Stimulated activated CD4-positive, alpha-beta T cell treated with anti-CD3 and anti-CD28 coated beads, Interleukin-1b, Interleukin-23, amount 100 ng/mL, for 48 hours (primary cell): ENCODE results near the gene APBA1.

Source experiments
- DNase-seq: peaks from one replicate; pipeline ENCODE4 v3.0.0-alpha.2; 2020

Gene APBA1

DNA sequence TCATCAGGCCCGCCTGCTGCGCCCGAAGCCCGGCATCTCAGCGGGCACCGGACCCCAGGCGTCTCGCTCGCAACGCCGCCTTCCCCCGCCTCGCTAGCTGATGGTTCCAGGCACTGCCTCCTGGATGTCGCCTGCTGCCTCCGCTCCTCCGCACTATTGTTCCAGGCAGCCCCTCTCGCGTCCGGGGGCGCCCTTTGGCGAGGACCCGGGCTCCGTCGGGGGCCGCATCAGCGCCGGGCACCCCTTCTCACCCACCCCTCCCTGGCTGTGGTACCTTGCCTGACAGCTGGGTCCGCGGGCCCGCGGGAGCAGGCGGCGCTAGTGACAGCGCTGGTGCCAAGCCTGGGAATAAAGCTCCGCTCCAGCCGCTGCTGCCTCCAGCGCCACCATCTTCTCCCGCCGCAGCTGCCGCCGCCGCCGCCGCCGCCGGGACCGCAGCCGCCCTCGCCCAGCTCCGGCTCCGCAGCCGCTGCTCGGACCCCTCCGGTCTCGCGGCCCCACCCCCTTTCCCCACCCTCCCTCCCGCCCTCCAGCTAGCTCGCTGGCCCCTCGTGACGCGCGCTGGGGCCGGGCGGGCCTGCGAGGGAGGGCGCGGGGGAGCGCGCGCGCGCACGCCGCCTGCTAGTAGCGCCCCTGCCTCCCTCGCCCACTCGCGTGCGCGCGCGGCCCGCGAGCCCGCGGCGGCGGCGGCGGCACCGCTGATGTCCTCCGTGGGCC, at the start of gene APBA1:
Gene APBA1 (minus strand): TSS at position 493 of the 717 bp plus-strand sequence.
- DNase-seq, result peak; percentile 8

DNA sequence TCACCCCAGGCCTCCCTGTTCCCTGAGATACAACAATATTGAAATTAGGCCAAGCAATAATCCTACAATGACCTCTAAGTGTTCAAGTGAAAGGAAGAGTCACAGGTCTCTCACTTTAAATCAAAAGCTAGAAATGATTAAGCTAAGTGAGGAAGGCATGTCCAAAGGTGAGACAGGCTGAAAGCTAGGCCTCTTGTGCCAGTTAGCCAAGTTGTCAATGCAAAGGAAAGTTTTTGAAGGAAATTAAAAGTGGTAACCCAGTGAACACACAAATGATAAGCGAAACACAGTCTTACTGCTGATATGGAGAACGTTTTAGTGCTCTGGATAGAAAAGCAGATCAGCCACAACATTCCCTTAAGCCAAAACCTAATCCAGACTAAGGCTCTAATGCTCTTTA, 47.8 kb upstream of the APBA1 start:
- no peak for DNase-seq

GRCh38 chr9:69719367-69719766, 47.2 kb upstream of the APBA1 start:
- no peak for DNase-seq

- DNase-seq, result no peak
Measured at GRCh38 chr9:69718218-69718617, 46.0 kb upstream of the APBA1 start.

- no peak for DNase-seq
Measured at GRCh38 chr9:69715825-69716224, 43.7 kb upstream of the APBA1 start.

GRCh38 chr9:69715096-69715495, 42.9 kb upstream of the APBA1 start:
- no peak for DNase-seq

- no peak for DNase-seq
Measured at GRCh38 chr9:69697475-69697874, 25.3 kb upstream of the APBA1 start.

GRCh38 chr9:69696802-69697201, 24.6 kb upstream of the APBA1 start:
- DNase-seq, result no peak

DNA sequence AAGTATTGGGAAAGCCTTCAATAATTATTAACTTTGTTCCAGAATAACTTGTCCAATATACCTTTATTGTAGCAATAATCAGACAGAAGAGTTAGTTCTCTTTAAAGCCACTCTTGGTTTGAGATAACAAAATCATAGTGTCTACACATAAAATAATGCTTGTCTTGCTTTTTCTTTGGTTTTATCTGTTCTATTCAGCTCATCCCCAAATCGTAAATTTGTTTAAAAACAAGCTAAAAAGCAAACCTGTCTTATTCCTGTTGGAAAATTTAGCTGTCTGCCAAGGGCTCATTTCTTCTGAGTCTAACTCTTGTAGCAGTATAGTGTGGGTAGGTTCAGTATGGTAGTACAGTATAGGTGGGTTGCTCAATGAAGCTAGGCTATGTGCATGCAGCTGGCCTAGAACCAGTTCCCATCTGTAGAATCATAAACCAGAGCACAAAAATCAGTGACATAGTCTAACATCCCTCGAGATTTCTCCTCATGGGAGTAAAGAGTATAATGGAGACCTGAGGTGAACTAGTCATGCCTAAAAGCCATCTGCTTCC, 17.9 kb upstream of the APBA1 start:
- DNase-seq, result no peak

- DNase-seq, result no peak
Measured at GRCh38 chr9:69683927-69684326, 11.8 kb upstream of the APBA1 start.

DNA sequence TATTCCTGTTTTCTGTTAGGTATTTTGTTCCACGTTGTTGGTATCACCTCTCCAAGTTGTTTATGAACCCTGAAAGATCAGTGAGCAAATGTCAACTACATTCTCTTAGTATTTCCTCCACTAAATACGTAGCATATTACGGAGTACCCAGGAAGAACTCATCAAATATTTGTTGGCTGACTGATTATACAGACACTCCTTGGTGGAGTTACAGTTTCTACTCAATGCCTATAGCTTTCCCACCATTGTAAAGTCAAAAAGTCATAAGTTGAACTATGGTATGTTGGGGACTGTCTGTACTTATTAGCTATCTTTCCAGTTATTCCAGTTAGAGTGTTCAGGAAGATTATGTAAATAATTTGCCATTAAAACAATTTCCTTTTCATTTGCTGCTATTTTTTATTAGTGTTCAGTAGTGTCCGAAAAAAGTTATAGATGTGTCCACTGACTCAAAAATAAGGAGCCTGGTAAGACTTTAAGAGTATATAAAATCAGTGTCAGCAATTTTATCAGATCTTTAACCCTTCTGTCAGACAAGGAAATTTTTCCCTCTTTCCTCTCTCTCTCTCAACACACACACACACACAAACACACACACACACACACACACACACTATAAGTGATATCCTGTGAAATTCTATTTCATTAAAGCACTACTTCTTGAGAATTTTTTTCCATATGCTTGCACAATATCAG, 6.8 kb upstream of the APBA1 start:
- DNase-seq, result no peak

DNA sequence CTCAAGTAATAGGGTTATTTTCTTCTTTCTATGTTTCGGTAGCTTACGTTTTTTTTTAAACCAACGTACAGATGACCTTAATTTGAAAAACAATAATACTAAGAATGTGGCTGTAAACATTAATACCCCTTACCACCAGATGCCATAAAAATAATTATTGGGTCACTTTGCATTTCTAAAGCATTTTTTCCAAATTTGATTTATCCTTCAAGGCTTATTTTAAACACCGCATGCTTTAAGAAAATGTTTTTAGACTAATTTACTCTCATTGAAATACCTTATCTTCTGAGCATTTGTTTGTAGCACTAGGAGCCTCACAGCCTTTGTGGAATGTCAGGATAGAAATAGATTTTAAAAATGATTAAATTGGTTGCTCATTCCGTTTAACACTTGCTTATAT, 5.8 kb upstream of the APBA1 start:
- DNase-seq, result no peak

- no peak for DNase-seq
Measured at GRCh38 chr9:69675563-69675962, 3.4 kb upstream of the APBA1 start.

DNA sequence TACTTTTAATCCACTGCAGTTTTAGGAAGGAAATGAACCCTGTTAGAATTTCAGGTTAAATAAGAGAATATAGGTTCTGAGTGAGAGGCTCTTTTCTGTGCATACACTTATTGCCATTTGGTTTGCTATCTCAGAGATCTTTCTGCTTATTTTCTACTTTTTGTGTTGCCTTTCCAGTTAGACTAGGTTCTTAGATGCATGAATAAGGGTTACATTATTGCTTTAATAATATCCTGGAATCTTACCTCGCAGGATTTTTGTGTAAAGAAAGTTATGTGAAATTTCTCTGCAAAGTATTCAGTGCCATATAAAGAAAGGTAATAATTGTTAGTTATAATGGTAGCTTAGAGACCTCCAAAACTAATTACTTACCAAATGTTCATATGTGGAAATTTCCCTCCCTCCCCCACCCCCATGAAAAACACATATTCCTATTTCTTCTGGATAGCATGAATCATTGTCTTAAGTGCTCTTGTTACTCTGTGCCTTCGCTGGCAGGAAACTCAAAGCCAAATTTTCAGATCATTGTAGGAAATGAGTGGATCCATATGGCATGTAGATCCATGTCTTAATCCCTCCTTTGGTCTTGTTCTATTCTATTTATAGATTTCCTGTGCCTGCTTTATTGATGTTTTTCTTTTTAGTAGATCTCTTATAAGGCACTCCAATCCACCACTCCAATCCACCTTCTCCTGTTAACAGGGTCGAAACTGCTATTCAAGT, 2.7 kb upstream of the APBA1 start:
- DNase-seq, result no peak

DNA sequence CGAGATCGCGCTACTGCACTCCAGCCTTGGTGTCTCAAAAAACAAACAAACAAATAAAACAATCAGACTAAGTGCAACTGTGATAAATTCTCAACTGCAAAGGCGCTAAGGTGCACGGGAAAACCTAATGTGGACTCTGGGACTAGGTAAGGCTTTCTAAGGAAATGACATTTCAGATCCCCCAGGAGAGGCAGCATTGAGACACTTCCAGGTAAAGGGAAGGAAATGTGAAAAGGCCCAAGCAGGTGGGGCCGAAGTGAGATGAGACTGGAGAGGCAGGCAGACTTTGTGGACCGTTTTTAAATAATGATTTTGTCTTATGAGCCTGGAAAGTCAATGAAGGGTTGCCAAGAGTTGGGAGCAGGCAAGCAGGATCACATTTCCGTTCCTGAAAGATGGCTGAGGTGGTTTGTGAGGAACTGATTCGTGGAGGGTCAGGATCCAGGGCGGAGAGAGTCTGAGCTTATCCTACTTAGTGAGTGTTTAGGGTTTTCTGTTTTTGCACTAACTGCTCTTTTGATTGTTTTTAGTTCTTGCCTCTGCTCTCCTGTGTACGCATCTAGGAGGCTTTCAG, 2.0 kb upstream of the APBA1 start:
- no peak for DNase-seq

GRCh38 chr9:69673311-69673640, 1.1 kb upstream of the APBA1 start:
- no peak for DNase-seq

- peak; percentile 78 for DNase-seq
Measured at GRCh38 chr9:69672596-69673310, 582 bp upstream of the APBA1 start.

DNA sequence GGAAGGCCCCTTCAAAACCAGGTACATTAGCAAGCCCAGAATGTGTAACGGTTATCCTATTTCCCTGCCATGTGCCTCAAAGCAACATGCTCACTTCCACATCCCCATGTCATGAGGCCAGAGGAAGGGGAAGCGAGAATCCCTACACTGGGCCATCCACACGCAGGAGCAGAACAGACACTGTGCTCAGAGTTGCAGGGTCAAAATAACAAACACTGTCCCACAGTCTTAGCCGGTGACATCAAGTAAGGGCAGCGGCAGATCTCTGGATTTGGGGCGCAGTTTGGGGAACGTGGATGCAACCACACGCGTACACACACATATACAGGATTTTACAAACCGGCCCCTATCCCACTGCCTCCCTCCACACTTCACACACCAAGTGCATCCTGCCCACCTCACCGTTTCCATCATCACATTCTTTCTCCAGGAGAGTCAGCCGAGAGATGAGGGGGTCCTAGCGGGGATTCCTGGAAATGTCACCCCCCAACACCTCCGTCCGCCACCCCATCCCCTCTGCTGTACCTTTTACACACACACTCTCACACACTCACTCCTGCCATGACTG, 776 bp downstream of the APBA1 start:
- DNase-seq, result no peak

DNA sequence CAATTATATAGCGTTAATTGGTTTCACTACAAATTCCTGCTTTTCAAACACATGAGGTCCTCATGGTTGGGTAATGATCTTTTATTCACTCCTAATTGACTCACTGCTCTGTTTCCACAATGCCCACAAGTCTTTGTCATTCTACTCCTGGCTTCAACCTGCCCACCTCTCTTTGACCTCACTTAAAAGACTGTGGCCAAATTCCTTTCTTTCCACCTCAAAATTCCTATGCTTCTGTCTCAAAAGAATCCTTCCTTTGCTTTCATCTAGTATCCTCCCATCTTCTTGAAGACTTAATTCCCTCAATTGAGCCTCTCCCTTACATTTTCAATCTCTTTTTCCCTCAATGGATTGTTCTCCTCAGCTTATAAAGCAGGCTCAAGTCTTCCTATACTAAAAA, 4.9 kb downstream of the APBA1 start:
- no peak for DNase-seq

DNA sequence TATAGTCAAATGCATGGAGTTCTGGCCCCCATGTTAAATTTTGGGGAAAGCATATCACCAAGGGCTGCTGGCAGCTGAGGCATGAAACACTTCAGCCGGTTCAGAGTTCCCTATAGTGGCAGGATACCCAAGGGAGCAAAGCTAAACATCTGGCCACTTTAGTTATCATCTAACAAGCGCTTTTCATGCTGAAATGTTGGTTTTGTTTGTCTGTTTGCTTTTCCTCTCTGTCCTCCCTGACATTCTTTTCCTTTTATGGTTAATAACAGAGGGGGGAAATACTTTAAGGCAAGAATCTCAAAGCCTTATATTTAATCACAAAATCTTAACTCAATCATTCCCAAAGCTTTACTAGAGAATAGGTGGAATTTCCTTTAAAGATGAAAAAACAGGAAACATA, 11.9 kb downstream of the APBA1 start:
- DNase-seq, result no peak

DNA sequence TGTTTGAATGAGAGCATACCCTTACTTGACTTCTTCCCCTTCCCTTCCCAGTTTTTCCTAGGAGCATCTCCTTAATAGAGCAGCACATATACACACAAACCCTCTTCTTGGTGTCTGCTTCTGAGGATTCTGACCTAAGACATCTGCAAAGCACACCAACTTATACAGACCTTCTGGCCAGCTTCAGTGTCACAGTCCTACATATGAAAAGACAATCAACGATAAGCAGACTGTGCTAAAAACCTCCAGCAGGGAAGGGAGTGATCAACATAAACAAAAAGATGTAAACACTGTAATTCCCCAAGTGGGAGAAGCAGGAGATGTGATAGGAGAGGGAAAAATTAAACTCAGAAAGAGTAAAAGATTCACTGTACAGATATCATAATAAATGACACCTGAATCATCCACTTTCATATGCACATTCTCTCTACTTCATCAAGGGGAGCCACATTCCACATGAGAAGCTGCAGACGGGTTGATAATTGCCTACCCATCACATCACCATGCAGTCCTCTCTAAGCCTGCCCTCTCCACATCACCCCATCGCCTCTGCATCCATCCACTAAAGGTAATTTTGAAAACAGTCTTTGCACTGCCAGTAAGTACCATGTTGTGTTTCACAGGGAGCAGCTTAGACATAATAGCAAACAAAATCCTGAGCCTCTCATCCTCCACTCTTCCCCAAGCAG, 13.0 kb downstream of the APBA1 start:
- DNase-seq, result no peak

GRCh38 chr9:69657269-69657668, 14.9 kb downstream of the APBA1 start:
- DNase-seq, result no peak
